GM12878 (cell line): ENCODE measurements around the gene APBA1. TPM values are rescaled to one million over a fixed set of nuclear protein-coding genes. Genes with fewer than 3 reads are reported as not detected.

Experiments used
- ATAC-seq: fragments of 200-7000 bp; cut with Tn5 transposase; 3 replicates; pipeline ENCODE4 v1.9.1; 2020; ENCODE audit warnings: mild to moderate bottlenecking, moderate library complexity
- BruUV-seq: library from RNA; stranded (reverse); fragments of 400-500 nt; replicated peaks from 2 replicates; lab custom pipeline; 2021; lab: Mats Ljungman, UMichigan
- CTCF ChIA-PET: fragments of 300-600 bp; sonication (Branson Sonifier 250); formaldehyde crosslinking; extraction: SDS; loops from one replicate; lab custom pipeline; 2021; ENCODE audit warnings: inconsistent platforms; lab: Yijun Ruan, JAX
- POLR2A ChIA-PET: fragments of 350-600 bp; formaldehyde crosslinking; extraction: SDS; loops from one replicate; lab custom pipeline; 2021; ENCODE audit warnings: inconsistent platforms; lab: Charles Lee
- RAD21 ChIA-PET: fragments of 300-600 bp; sonication (Branson Sonifier 250); formaldehyde crosslinking; loops from one replicate; lab custom pipeline; 2023; ENCODE audit warnings: antibody characterized with exemption; ENCODE audit not compliant: unreplicated experiment; lab: Charles Lee
- SMC1A ChIA-PET: fragments of 300-600 bp; sonication (Branson Sonifier 250); formaldehyde crosslinking; loops from one replicate; lab custom pipeline; 2023; ENCODE audit not compliant: unreplicated experiment, uncharacterized antibody; lab: Charles Lee
- DNase-seq: peaks from one replicate; pipeline ENCODE4 v3.0.0-alpha.2; 2011; ENCODE audit warnings: low read depth, low spot score
- FAIRE-seq: peaks from 3 replicates; lab custom pipeline; 2011; peaks lifted over from hg19 to GRCh38; lab: Jason Lieb, UNC
- H2AFZ ChIP-seq: 2 replicates; pipeline ENCODE4 v1.6.0; 2011; ENCODE audit warnings: low read depth, low read length, control low read depth; ENCODE audit not compliant: control insufficient read depth
- H3K27ac ChIP-seq: 2 replicates; pipeline ENCODE4 v1.5.1; 2011; ENCODE audit warnings: control low read depth; ENCODE audit not compliant: control insufficient read depth, insufficient read depth
- H3K27me3 ChIP-seq, 2 experiments: replicated peaks in 1 of 2; 2 replicates each; pipeline versions ENCODE4 v1.6.0 to v1.6.1; 2011; ENCODE audit warnings: low read length in 1 of 2; ENCODE audit not compliant: control insufficient read depth in 2 of 2, insufficient read depth in 2 of 2
- H3K36me3 ChIP-seq, 2 experiments: 2 replicates each; pipeline ENCODE4 v1.5.1; 2011; ENCODE audit warnings: low read length in 1 of 2; ENCODE audit not compliant: control insufficient read depth in 2 of 2, insufficient read depth in 2 of 2
- H3K4me1 ChIP-seq: 2 replicates; pipeline ENCODE4 v1.6.1; 2011; ENCODE audit warnings: mild to moderate bottlenecking, low read length, moderate library complexity, mixed read lengths; ENCODE audit not compliant: control insufficient read depth, insufficient read depth
- H3K4me2 ChIP-seq: 2 replicates; pipeline ENCODE4 v1.6.0; 2011; ENCODE audit warnings: control low read depth; ENCODE audit not compliant: control insufficient read depth, insufficient read depth
- H3K4me3 ChIP-seq: fragments of 200-600 bp; sonication (generic); 2 replicates; pipeline ENCODE4 v1.5.1; 2016
- H3K79me2 ChIP-seq: 2 replicates; pipeline ENCODE4 v1.6.0; 2011; ENCODE audit warnings: low read length; ENCODE audit not compliant: control insufficient read depth, insufficient read depth
- H3K9ac ChIP-seq: 2 replicates; pipeline ENCODE4 v1.8.0; 2011; ENCODE audit warnings: low read length, control low read depth, mixed read lengths; ENCODE audit not compliant: control insufficient read depth, insufficient read depth
- H3K9me3 ChIP-seq: replicated peaks from 3 replicates; pipeline ENCODE4 v1.5.1; 2011; ENCODE audit warnings: mild to moderate bottlenecking, low read length; ENCODE audit not compliant: control insufficient read depth, insufficient read depth
- H4K20me1 ChIP-seq: 2 replicates; pipeline ENCODE4 v1.6.0; 2011; ENCODE audit not compliant: control insufficient read depth, insufficient read depth
- HDAC6 ChIP-seq: fragments of 200-600 bp; sonication (generic); IDR thresholded peaks from one replicate; pipeline ENCODE4 v1.8.0; 2017; ENCODE audit warnings: antibody characterized with exemption; ENCODE audit not compliant: unreplicated experiment
- KLF5 ChIP-seq: fragments of 450-650 bp; IDR thresholded peaks from 2 replicates; pipeline ENCODE4 v1.6.1; 2014; ENCODE audit warnings: mild to moderate bottlenecking; ENCODE audit not compliant: partially characterized antibody
- MYC ChIP-seq: IDR thresholded peaks from 2 replicates; pipeline ENCODE4 v1.6.1; 2011; ENCODE audit warnings: mild to moderate bottlenecking, low read length, moderate library complexity, inconsistent platforms; ENCODE audit not compliant: insufficient read depth, insufficient replicate concordance, insufficient read length, severe bottlenecking
- NFYA ChIP-seq: IDR thresholded peaks from 2 replicates; pipeline ENCODE4 v1.6.1; 2011; ENCODE audit warnings: low read depth, mild to moderate bottlenecking, low read length, improper control_type of control experiment, borderline replicate concordance
- NFYB ChIP-seq: IDR thresholded peaks from 2 replicates; pipeline ENCODE4 v1.6.1; 2011; ENCODE audit warnings: low read depth, mild to moderate bottlenecking, low read length, improper control_type of control experiment, moderate library complexity; ENCODE audit not compliant: insufficient read depth
- YBX1 ChIP-seq: fragments of 450-650 bp; IDR thresholded peaks from 2 replicates; pipeline ENCODE4 v1.6.1; 2016; ENCODE audit warnings: antibody characterized with exemption
- YY1 ChIP-seq: IDR thresholded peaks from 2 replicates; pipeline ENCODE4 v1.6.1; 2011; ENCODE audit warnings: low read depth, mild to moderate bottlenecking, low read length
- ZNF687 ChIP-seq: fragments of 450-650 bp; IDR thresholded peaks from 2 replicates; pipeline ENCODE4 v1.6.1; 2017; ENCODE audit warnings: mild to moderate bottlenecking, moderate library complexity
- WGBS: methylation state at CpG from one replicate; pipeline ENCODE4 v1.1.6; 2016; ENCODE audit warnings: low lambda C conversion rate; ENCODE audit not compliant: insufficient replicate concordance, insufficient coverage; ENCODE audit errors: missing lambda C conversion rate; 5-methylcytosine and 5-hydroxymethylcytosine counted together
- in situ Hi-C: fragments of 300-500 bp; cut with MboI; formaldehyde crosslinking; loops from 9 replicates; pipeline ENCODE4 v1.14.3; 2018; ENCODE audit warnings: mixed read lengths
- intact Hi-C: fragments of 100-400 bp; cut with micrococcal nuclease; formaldehyde crosslinking; loops from one replicate; pipeline ENCODE4 v1.14.2; 2022; ENCODE audit not compliant: unreplicated experiment
- polyA plus RNA-seq, 11 experiments: library from polyadenylated mRNA; depleted of rRNA in 4 of 11; unstranded in 6 of 11; stranded (reverse) in 5 of 11; fragments of >200 nt; fragmentation: Nextera tagmentation in 4 of 11; fragmentation: Illumina TruSeq in 1 of 11; extraction: Ambion mirVana in 4 of 11; extraction: Trizol in 1 of 11; gene quantifications; 1 replicate in 1 of 11; 2 replicates in 10 of 11; pipeline versions ENCODE4 v1.2.1 to v1.2.3, GENCODE V29; 2011 to 2016; ENCODE audit warnings: inconsistent platforms in 2 of 11, missing spikeins in 2 of 11, low read depth in 1 of 11
- total RNA-seq, 4 experiments: library from RNA; depleted of rRNA in 3 of 4; stranded (reverse); fragments of >200 nt in 3 of 4; fragmentation: Illumina TruSeq in 1 of 4; extraction: Trizol in 1 of 4; gene quantifications; 2 replicates each; pipeline versions ENCODE4 v1.2.1 to v1.2.3, GENCODE V29; 2013 to 2021
- TF ChIP-seq, protein P1 (sequence below): fragments of 450-650 bp; formaldehyde crosslinking; IDR thresholded peaks from 2 replicates; pipeline ENCODE4 v1.4.0; 2022; ENCODE audit warnings: mild to moderate bottlenecking, moderate library complexity

The APBA1 gene
- total and polyA plus RNA-seq, 10 of the 15 experiments (the other 5 are each of a cell fraction or from before 2014, with no cell fraction given) = 0.01 to 1.3 (median 0.05) TPM; not detected in 7

GRCh38 chr9:69499959-69500358 is 172.2 kb downstream of the APBA1 start:
- RAD21 ChIA-PET = no interaction called here
- Histone ChIP-seq H3K79me2 (no peaks in the 10 kb centered on the region), H2AFZ (no peak overlapping the region), H3K4me3 (no peak overlapping the region), H3K27ac (no peak overlapping the region), H3K4me1 (no peaks in the 10 kb centered on the region), H4K20me1 (no peaks in the 10 kb centered on the region), H3K27me3 (no peaks in the 10 kb centered on the region; a peak in 1 of 4 replicates), H3K36me3 (no peaks in the 10 kb centered on the region), H3K9ac (no peak overlapping the region)
- 1% methylated on average over 4 of the region's 4 CpGs for WGBS
- CTCF ChIA-PET = no interaction called here
- in situ Hi-C loops (loop anchor here (5.0 kb wide), 1 partner anchor 48 kb away; no protein-coding TSS in a partner anchor), intact Hi-C loops (no loop called here)
- ATAC-seq = no peak
- BruUV-seq = no TSS peak
- SMC1A ChIA-PET = no interaction called here
- TF ChIP-seq NFYB (no peak), KLF5 (no peak)
- TF ChIP-seq, protein P1, sequence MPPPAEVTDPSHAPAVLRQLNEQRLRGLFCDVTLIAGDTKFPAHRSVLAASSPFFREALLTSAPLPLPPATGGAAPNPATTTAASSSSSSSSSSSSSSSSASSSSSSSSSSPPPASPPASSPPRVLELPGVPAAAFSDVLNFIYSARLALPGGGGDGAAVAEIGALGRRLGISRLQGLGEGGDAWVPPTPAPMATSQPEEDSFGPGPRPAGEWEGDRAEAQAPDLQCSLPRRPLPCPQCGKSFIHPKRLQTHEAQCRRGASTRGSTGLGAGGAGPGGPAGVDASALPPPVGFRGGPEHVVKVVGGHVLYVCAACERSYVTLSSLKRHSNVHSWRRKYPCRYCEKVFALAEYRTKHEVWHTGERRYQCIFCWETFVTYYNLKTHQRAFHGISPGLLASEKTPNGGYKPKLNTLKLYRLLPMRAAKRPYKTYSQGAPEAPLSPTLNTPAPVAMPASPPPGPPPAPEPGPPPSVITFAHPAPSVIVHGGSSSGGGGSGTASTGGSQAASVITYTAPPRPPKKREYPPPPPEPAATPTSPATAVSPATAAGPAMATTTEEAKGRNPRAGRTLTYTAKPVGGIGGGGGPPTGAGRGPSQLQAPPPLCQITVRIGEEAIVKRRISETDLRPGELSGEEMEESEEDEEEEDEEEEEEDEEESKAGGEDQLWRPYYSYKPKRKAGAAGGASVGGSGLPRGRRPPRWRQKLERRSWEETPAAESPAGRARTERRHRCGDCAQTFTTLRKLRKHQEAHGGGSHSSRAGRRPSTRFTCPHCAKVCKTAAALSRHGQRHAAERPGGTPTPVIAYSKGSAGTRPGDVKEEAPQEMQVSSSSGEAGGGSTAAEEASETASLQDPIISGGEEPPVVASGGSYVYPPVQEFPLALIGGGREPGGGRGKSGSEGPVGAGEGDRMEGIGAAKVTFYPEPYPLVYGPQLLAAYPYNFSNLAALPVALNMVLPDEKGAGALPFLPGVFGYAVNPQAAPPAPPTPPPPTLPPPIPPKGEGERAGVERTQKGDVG (CRISPR knock-in tag) = no peak
- TF ChIP-seq, all 136 proteins: peak for 0
- POLR2A ChIA-PET = no interaction called here
- Histone ChIP-seq H3K9me3 (no peaks in the 10 kb centered on the region), H3K4me2 (no peak overlapping the region)
- no peak for FAIRE-seq
- DNase-seq = no peak

DNA sequence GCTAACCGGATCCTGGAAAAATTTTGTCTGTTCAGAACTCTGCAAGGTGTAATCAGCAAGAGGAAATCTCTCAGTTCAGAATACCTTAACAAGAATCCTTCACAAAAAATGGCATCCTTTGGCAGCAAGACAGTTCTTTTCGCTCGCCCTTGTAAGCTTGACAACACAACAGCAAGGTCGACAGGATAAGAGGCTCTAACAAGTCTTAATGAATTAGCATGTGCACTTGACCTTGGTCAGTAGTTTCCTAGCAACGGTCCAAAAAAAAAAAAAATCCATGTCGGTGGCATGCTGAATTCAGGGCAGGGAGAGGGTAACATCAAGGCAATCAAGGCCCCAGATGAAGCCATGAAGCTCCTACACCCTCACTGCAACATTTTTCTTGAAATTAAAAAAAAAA is 172.8 kb downstream of the APBA1 start:
- no peaks in the 10 kb centered on the region for H3K9me3 ChIP-seq
- no TSS peak for BruUV-seq
- ATAC-seq = no peak
- in situ Hi-C loops = no loop called here
- no peak overlapping the region for H3K4me3 ChIP-seq
- H3K27ac ChIP-seq = no peak overlapping the region
- H3K27me3 ChIP-seq = no peaks in the 10 kb centered on the region; a peak in 1 of 4 replicates
- intact Hi-C loops = no loop called here
- H4K20me1 ChIP-seq = no peaks in the 10 kb centered on the region
- H3K4me2 ChIP-seq = no peak overlapping the region
- H3K4me1 ChIP-seq = no peaks in the 10 kb centered on the region
- DNase-seq = no peak
- ChIA-PET RAD21 (no interaction called here), CTCF (no interaction called here), SMC1A (no interaction called here), POLR2A (interaction anchor here (0.7 kb wide), 1 partner anchor 59 kb away, joined by 3 read pairs; no protein-coding TSS in a partner anchor)
- H3K36me3 ChIP-seq = no peaks in the 10 kb centered on the region
- no peak overlapping the region for H3K9ac ChIP-seq
- H2AFZ ChIP-seq = no peak overlapping the region
- H3K79me2 ChIP-seq = no peaks in the 10 kb centered on the region
- FAIRE-seq = no peak
- WGBS = 12% methylated on average over 6 of the region's 6 CpGs
- TF ChIP-seq NFYA (no peak), MYC (no peak), YBX1 (no peak), YY1 (no peak), HDAC6 (no peak), ZNF687 (no peak)
